ENCODE measurements around the gene PKLR.

- TF ChIP-seq CTCF (IDR thresholded peaks at IDR 0.05) = no peak
- TF ChIP-seq EZH2 (IDR thresholded peaks at IDR 0.05; ENCODE audit: borderline replicate concordance, insufficient read depth, low read depth, low read length, poor library complexity, severe bottlenecking) = no peak
These were observed 4.6 kb downstream of the PKLR start for GRCh38 chr1:155296661-155297060.

Measured in B cell (primary cell).